ENCODE data around the gene SMAD6. TPM values are rescaled to one million over a fixed set of nuclear protein-coding genes. Genes with fewer than 3 reads are reported as not detected.

The SMAD6 gene
- total RNA-seq, 1 donor from 2014 or later: 2.7 TPM

DNA sequence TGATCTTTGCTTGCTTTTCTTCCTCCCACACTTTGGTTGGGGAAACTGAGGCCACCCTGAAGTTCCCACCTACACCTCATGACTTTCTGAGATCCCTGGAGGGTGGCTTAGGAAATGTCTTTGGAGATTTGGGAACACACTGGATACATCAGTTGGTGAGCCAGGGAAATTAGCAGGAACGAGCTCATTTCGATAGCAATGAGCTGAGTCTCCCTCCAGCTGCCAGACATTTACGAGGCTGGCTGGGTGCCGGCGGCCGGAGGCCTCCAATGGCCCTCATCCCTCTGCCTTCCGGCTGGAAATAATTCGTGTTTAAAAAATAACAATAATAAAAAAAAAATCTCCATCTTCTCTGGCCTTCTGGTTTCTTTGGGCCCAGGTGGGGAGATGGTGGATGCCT is 38.8 kb downstream of the SMAD6 start:
- Histone ChIP-seq H3K9me3 (ENCODE audit: insufficient read depth, low read depth, low read length) (no peaks in the 10 kb centered on the region), H3K36me3 (ENCODE audit: insufficient read depth, low read length) (no peaks in the 10 kb centered on the region), H4K20me1 (ENCODE audit: insufficient read depth, low read length) (peaks cover 36% of the 10 kb centered on the region), H3K4me3 (ENCODE audit: insufficient read depth, low read depth, low read length) (no peak overlapping the region), H3K79me2 (ENCODE audit: insufficient read depth, low read length) (peaks cover 14% of the 10 kb centered on the region), H3K4me2 (ENCODE audit: low read length) (no peak overlapping the region), H2AFZ (ENCODE audit: low read depth, low read length) (no peak overlapping the region), H3K27ac (ENCODE audit: low read depth, low read length) (no peak overlapping the region), H3K4me1 (ENCODE audit: insufficient read depth, low read length) (peaks cover 5% of the 10 kb centered on the region), H3K9ac (ENCODE audit: low read length) (no peak overlapping the region), H3K27me3 (ENCODE audit: insufficient read depth, low read length) (no peaks in the 10 kb centered on the region)
- Mint-ChIP-seq H3K36me3 (ENCODE audit: low read depth, unreplicated experiment) (no peaks in the 10 kb centered on the region), H3K4me1 (ENCODE audit: low read depth, unreplicated experiment) (no peaks in the 10 kb centered on the region), H3K27ac (ENCODE audit: unreplicated experiment) (no peak overlapping the region), H3K4me3 (ENCODE audit: unreplicated experiment) (no peak overlapping the region), H3K9me3 (ENCODE audit: unreplicated experiment) (no peaks in the 10 kb centered on the region), H3K27me3 (ENCODE audit: low read depth, unreplicated experiment) (peaks cover 11% of the 10 kb centered on the region)
- FAIRE-seq (no peak), DNase-seq (ENCODE audit: low read depth) (no peak)
- no peak for TF ChIP-seq EZH2 (IDR thresholded peaks at IDR 0.05; ENCODE audit: insufficient read depth, low read length)
- TF ChIP-seq, protein P1, sequence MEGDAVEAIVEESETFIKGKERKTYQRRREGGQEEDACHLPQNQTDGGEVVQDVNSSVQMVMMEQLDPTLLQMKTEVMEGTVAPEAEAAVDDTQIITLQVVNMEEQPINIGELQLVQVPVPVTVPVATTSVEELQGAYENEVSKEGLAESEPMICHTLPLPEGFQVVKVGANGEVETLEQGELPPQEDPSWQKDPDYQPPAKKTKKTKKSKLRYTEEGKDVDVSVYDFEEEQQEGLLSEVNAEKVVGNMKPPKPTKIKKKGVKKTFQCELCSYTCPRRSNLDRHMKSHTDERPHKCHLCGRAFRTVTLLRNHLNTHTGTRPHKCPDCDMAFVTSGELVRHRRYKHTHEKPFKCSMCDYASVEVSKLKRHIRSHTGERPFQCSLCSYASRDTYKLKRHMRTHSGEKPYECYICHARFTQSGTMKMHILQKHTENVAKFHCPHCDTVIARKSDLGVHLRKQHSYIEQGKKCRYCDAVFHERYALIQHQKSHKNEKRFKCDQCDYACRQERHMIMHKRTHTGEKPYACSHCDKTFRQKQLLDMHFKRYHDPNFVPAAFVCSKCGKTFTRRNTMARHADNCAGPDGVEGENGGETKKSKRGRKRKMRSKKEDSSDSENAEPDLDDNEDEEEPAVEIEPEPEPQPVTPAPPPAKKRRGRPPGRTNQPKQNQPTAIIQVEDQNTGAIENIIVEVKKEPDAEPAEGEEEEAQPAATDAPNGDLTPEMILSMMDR (IDR thresholded peaks at IDR 0.05; ENCODE audit: insufficient read depth, low read depth, low read length): no peak

DNA sequence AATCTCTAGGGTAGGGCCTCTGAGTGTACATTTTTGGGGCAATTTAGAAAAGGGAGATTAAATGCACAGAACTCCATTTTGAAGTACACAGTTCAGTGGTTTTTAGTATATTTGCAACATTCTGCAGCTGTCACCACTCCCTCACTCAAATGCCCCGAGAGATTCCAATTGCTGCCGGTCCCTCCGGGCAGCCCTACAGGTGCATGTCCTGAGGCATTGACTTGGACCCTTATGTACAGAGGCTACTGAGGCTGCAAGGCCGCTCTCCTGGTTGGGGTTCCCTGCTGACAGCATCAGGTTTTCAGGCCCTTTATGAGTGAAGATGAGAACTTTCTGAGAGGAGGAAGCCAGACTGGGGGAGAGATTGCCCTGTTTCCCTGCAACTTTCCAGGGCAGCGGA is 39.6 kb downstream of the SMAD6 start:
- Mint-ChIP-seq H3K4me3 (ENCODE audit: unreplicated experiment) (no peak overlapping the region), H3K27ac (ENCODE audit: unreplicated experiment) (no peak overlapping the region), H3K4me1 (ENCODE audit: low read depth, unreplicated experiment) (peaks cover 6% of the 10 kb centered on the region), H3K36me3 (ENCODE audit: low read depth, unreplicated experiment) (no peaks in the 10 kb centered on the region), H3K27me3 (ENCODE audit: low read depth, unreplicated experiment) (peaks cover 11% of the 10 kb centered on the region), H3K9me3 (ENCODE audit: unreplicated experiment) (no peaks in the 10 kb centered on the region)
- Histone ChIP-seq H3K36me3 (ENCODE audit: insufficient read depth, low read length) (no peaks in the 10 kb centered on the region), H3K4me3 (ENCODE audit: insufficient read depth, low read depth, low read length) (no peak overlapping the region), H4K20me1 (ENCODE audit: insufficient read depth, low read length) (peaks cover 32% of the 10 kb centered on the region), H3K4me2 (ENCODE audit: low read length) (no peak overlapping the region), H3K9me3 (ENCODE audit: insufficient read depth, low read depth, low read length) (no peaks in the 10 kb centered on the region), H3K9ac (ENCODE audit: low read length) (no peak overlapping the region), H3K4me1 (ENCODE audit: insufficient read depth, low read length) (peaks cover 9% of the 10 kb centered on the region), H3K79me2 (ENCODE audit: insufficient read depth, low read length) (peaks cover 10% of the 10 kb centered on the region), H3K27me3 (ENCODE audit: insufficient read depth, low read length) (no peaks in the 10 kb centered on the region), H3K27ac (ENCODE audit: low read depth, low read length) (no peak overlapping the region), H2AFZ (ENCODE audit: low read depth, low read length) (no peak overlapping the region)
- FAIRE-seq: no peak
- TF ChIP-seq, protein P1 (IDR thresholded peaks at IDR 0.05; ENCODE audit: insufficient read depth, low read depth, low read length): no peak
- no peak for TF ChIP-seq EZH2 (IDR thresholded peaks at IDR 0.05; ENCODE audit: insufficient read depth, low read length)
- DNase-seq (ENCODE audit: low read depth): no peak

DNA sequence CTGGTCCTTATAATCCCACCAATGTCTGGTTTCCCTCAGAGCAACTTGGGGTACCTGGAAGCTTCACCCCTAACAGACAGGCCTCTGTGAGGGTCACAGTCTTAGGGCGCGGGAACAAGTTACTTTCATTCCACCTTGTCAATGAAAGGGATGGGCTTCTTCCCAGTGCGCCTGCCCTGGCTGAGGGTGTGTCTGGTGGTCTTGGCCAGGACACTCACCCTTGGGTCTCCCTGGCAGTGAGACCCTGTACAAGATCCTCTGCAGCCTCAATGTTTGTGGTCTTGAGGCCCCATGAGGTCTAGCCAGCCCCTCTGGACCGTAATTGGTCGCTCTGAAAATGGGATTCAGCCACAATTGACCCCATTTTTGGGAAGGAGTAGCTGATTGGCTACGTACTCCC is 40.2 kb downstream of the SMAD6 start:
- TF ChIP-seq, protein P1 (IDR thresholded peaks at IDR 0.05; ENCODE audit: insufficient read depth, low read depth, low read length): no peak
- no peak for TF ChIP-seq EZH2 (IDR thresholded peaks at IDR 0.05; ENCODE audit: insufficient read depth, low read length)
- Histone ChIP-seq H4K20me1 (ENCODE audit: insufficient read depth, low read length) (peaks cover 28% of the 10 kb centered on the region), H3K9me3 (ENCODE audit: insufficient read depth, low read depth, low read length) (no peaks in the 10 kb centered on the region), H3K4me1 (ENCODE audit: insufficient read depth, low read length) (peaks cover 12% of the 10 kb centered on the region), H3K27me3 (ENCODE audit: insufficient read depth, low read length) (no peaks in the 10 kb centered on the region), H3K79me2 (ENCODE audit: insufficient read depth, low read length) (peaks cover 12% of the 10 kb centered on the region), H2AFZ (ENCODE audit: low read depth, low read length) (no peak overlapping the region), H3K4me3 (ENCODE audit: insufficient read depth, low read depth, low read length) (no peak overlapping the region), H3K27ac (ENCODE audit: low read depth, low read length) (no peak overlapping the region), H3K9ac (ENCODE audit: low read length) (no peak overlapping the region), H3K4me2 (ENCODE audit: low read length) (no peak overlapping the region), H3K36me3 (ENCODE audit: insufficient read depth, low read length) (no peaks in the 10 kb centered on the region)
- peaks cover 11% of the 10 kb centered on the region for H3K27me3 Mint-ChIP-seq (ENCODE audit: low read depth, unreplicated experiment)
- no peak overlapping the region for H3K27ac Mint-ChIP-seq (ENCODE audit: unreplicated experiment)
- peaks cover 6% of the 10 kb centered on the region for H3K4me1 Mint-ChIP-seq (ENCODE audit: low read depth, unreplicated experiment)
- FAIRE-seq: no peak
- DNase-seq (ENCODE audit: low read depth): no peak
- H3K9me3 Mint-ChIP-seq (ENCODE audit: unreplicated experiment): no peaks in the 10 kb centered on the region
- H3K4me3 Mint-ChIP-seq (ENCODE audit: unreplicated experiment): no peak overlapping the region
- H3K36me3 Mint-ChIP-seq (ENCODE audit: low read depth, unreplicated experiment): no peaks in the 10 kb centered on the region

Data from astrocyte (in vitro differentiated cells and primary cell).